HG03025 (cell line): Measurements from ENCODE around the gene RUSF1.
A peak's percentile ranks its signal among the peaks of the same experiment; 100 is the strongest.

Experiments used
- ATAC-seq: cut with Tn5 transposase; IDR thresholded peaks from one replicate; pipeline ENCODE4 v1.9.1; 2021; ENCODE audit warnings: mild to moderate bottlenecking, moderate library complexity; ENCODE audit not compliant: unreplicated experiment, low FRiP score

The RUSF1 gene

DNA sequence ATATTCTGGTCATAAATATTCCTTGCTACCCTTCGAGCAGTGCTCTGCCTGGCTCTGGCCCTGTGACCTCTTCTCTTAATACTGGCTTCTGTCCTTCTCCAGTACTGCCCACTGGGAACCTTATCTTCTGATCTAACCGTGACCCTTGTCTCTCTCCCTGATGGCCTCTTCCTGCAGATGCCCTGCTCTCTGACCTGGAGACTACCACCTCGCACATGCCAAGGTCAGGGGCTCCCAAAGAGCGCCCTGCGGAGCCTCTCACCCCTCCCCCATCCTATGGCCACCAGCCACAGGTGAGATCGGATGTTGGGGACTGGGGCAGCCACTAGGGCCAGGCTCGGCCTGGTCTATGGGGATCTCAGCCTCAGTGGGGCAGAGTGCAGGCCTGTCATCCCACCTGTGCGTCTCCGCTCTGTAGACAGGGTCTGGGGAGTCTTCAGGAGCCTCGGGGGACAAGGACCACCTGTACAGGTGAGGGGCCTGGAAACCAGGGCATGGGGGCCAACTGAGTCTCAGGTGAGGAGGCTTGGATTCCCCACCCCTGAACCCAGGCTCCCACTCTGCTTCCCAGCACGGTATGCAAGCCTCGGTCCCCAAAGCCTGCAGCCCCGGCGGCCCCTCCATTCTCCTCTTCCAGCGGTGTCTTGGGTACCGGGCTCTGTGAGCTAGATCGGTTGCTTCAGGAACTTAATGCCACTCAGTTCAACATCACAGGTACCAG lies 34.8 kb downstream of the RUSF1 start:
- no peak for ATAC-seq

- no peak for ATAC-seq
Observed at GRCh38 chr16:31472709-31473203, 35.4 kb downstream of the RUSF1 start.

- ATAC-seq: no peak
Observed at GRCh38 chr16:31471875-31472708, 36.1 kb downstream of the RUSF1 start, which contains the start of gene TGFB1I1. Gene TGFB1I1 (plus strand): TSS chr16:31472152. CDS start chr16:31472189, 37 bp downstream.

GRCh38 chr16:31471241-31471874 lies 36.8 kb downstream of the RUSF1 start:
- no peak for ATAC-seq

GRCh38 chr16:31470615-31471014 lies 37.6 kb downstream of the RUSF1 start:
- no peak for ATAC-seq

DNA sequence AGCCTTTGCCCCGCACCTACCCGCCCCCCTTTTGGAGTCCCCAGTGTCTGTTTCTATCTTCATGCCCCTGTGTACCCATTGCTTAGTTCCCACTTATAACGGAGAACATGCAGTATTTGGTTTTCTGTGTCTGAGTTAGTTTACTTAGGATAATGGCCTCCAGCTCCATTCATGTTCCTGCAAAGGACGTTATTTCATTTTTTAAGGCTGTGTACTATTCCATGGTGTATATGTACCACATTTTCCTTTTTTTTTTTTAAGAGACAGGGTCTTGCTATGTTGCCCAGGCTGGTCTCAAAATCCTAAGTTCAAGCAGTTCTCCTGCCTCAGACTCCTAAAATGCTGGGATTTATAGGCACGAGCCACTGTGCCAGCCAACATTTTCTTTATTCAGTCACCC lies 40.3 kb downstream of the RUSF1 start:
- no peak for ATAC-seq

DNA sequence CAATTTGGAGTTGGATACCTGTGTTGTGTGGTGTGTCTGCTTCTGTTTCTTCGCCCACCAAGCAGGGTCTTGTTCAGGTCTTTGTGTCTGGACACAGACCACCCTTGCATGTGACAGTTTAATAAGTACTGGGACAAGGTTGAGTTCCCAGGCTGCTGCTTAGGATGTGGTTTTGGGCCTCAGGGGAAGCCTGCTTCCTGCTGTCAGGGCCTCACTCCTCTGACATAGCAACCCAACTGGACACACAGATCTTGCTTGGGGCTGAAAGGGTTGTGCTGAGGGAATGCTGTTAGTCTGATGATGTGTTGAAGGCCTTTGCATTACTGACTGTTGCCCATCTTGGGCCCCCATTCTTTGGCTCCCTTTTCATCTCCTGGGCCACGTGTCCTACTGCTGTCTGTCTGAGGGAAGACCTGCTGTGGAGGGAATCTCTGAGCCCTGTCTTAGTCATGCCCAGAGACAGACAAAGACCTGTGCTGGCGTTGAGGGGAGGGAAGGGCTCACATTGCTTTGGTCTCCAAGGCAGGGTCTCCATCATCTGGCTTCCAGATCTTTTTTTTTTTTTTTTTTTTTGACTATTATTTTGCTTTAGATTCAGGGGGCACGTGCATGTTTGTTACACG lies 40.9 kb downstream of the RUSF1 start:
- ATAC-seq: no peak

DNA sequence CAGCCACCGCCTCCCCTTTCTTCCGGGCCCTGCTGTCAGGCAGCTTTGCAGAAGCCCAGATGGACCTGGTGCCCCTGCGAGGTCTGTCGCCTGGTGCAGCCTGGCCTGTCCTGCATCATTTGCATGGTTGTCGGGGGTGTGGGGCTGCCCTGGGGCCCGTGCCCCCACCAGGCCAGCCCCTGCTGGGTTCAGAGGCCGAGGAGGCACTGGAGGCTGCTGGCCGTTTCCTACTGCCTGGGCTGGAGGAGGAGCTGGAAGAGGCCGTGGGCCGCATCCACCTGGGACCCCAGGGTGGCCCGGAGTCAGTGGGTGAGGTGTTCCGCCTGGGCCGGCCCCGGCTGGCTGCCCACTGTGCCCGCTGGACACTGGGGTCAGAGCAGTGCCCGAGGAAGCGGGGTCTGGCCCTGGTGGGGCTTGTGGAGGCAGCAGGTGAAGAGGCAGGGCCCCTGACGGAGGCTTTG lies 41.8 kb downstream of the RUSF1 start:
- ATAC-seq: no peak

DNA sequence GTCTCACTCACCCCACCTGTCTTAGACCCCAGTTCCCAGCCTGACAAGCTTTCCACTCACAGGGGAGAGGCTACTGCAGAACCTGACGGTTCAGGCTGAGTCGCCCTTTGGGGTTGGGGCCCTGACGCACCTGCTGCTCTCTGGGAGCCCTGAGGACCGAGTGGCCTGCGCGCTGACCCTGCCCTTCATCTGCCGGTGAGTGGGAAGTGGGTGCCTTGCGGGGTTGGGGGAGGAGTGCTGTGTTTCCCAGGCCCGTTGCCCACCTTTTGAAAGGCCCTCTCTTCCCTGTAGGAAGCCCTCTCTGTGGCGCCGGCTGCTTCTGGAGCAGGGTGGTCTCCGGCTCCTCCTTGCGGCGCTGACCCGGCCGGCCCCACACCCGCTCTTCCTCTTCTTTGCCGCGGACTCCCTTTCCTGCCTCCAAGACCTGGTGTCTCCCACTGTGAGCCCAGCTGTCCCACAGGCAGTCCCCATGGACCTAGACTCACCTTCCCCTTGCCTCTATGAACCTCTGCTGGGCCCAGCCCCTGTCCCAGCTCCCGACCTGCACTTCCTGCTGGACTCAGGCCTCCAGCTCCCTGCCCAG lies 42.3 kb downstream of the RUSF1 start:
- no peak for ATAC-seq

DNA sequence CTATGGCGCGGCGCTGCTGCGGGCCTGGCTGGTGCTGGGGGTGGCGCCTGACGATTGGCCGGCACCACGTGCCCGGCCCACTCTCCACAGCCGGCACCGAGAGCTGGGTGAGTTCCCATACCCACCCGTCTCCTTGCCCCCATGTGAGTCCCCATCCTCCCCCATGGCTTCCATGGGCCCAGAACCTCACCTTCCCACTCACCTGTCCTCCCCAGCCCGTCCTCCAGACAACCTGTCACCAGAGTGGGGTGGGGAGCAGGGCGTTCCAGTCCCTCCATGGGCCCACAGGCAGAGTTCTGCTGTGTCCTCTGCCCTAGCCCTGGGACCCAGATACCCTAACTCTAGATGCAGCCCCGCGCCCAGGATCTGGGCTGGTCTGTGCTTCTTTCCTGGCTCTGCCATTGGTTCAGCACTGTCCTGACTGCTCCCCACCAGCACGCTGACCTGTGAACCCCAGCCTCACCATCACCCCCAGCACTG lies 43.4 kb downstream of the RUSF1 start:
- no peak for ATAC-seq

DNA sequence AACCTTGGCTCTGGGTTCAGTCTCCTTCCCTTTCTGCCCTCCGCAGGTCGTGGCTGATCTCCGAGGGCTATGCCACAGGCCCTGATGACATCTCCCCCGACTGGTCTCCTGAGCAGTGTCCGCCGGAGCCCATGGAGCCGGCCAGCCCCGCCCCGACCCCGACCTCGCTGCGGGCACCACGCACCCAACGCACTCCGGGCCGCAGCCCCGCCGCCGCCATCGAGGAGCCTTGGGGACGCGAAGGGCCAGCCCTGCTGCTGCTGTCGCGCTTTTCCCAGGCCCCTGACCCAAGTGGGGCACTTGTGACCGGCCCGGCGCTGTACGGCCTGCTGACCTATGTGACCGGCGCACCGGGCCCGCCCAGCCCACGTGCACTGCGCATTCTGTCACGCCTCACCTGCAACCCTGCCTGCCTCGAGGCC lies 43.8 kb downstream of the RUSF1 start:
- ATAC-seq: no peak

DNA sequence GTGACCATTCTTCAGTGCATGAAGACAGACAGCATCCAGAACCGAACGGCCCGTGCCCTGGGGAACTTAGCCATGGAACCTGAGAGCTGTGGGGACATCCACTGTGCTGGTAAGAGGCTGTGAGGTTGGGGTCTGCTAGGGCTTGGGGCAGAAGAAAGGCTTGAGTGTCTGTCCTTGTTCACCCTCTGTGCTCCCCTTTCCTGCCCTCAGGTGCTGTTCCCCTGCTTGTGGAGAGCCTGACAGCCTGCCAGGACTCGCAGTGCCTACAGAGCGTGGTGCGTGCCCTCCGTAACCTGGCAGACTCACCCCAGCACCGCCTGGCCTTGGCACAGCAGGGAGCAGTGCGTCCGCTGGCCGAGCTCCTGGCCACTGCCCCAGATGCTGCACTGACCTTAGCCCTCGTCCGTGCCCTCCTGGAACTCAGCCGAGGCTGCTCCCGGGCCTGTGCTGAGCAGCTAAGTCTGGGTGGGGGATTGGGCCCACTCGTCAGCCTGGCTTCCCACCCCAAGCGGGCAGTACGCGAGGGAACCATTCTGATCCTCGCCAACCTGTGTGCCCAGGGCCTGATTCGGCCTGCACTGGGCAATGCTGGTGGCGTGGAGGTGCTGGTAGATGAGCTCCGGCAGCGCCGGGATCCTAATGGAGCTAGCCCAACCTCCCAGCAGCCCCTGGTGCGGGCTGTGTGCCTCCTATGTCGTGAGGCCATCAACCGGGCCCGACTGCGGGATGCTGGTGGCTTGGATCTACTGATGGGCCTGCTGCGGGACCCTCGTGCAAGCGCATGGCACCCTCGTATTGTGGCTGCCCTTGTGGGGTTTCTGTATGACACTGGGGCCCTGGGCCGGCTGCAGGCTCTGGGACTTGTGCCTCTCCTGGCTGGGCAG lies 46.0 kb downstream of the RUSF1 start:
- no peak for ATAC-seq

DNA sequence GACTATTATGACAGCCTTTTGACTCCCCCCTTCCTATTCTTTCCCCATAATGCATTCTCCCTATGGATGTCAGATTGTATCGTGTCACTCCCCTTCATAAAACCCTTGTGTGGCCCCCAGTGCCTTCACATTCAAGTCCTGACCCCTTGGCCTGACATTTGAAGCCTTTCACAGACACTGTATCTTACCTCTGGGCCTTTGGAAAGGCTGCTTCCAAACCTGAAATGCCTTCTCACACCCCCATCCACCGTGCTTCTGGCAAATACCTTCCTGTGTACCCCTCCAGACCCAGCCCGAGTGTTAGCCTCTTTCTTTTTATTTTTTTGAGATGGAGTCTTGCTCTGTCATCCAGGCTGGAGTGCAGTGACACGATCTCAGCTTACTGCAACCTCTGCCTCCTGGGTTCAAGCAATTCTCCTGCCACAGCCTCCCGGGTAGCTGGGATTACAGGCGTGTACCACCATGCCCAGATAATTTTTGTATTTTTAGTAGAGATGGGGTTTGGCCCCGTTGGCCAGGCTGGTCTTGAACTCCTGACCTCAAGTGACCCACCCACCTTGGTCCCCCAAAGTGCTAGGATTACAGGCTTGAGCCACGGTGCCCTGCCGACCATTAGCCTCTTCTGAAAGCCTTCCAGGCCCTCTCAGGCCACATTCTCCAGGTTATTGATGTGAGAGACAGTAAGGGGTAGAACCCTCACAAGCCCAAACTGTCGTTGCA lies 46.8 kb downstream of the RUSF1 start:
- no peak for ATAC-seq

- no peak for ATAC-seq
Observed at GRCh38 chr16:31460582-31461002, 47.6 kb downstream of the RUSF1 start.

GRCh38 chr16:31459687-31460581 lies 48.3 kb downstream of the RUSF1 start:
- ATAC-seq: peak; percentile 65

- peak; percentile 78 for ATAC-seq
Observed at GRCh38 chr16:31458844-31459686, 49.1 kb downstream of the RUSF1 start, which contains the start of gene ARMC5. Gene ARMC5 (plus strand): TSS chr16:31459501. CDS start chr16:31459525, 24 bp downstream.
